Stomach (tissue), 9 donors: ENCODE results near the gene PON2. TPM values are rescaled to one million over a fixed set of nuclear protein-coding genes. Genes with fewer than 3 reads are reported as not detected.

ENCODE experiments used
- DNase-seq, 2 donors: peaks; one replicate each; pipeline versions ENCODE4 v3.0.0 to v3.0.0-alpha.2; 2013 to 2019
- H3K27ac ChIP-seq, 5 donors: fragments of 200-600 bp in 4 of 5; sonication (generic) in 4 of 5; one replicate each; pipeline ENCODE4 v1.5.1; 2013 to 2019; ENCODE audit warnings: mild to moderate bottlenecking in 1 of 5, moderate library complexity in 1 of 5
- H3K27me3 ChIP-seq, 3 donors: fragments of 200-600 bp; sonication (generic); one replicate each; pipeline ENCODE4 v1.5.1; 2017 to 2019; ENCODE audit warnings: mixed run types in 1 of 3
- H3K36me3 ChIP-seq, 4 donors: fragments of 200-600 bp; sonication (generic); 1 replicate in 3 of 4; 2 replicates in 1 of 4; pipeline ENCODE4 v1.5.1; 2016 to 2019
- H3K4me1 ChIP-seq, 4 donors: fragments of 200-600 bp; sonication (generic); one replicate each; pipeline ENCODE4 v1.5.1; 2016 to 2019
- H3K4me3 ChIP-seq, 4 donors: fragments of 200-600 bp; sonication (generic) in 3 of 4; one replicate each; pipeline ENCODE4 v1.5.1; 2016 to 2019; ENCODE audit warnings: mild to moderate bottlenecking in 1 of 4
- H3K9me3 ChIP-seq, 4 donors: fragments of 200-600 bp; sonication (generic); one replicate each; pipeline ENCODE4 v1.5.1; 2016 to 2019
- EP300 ChIP-seq: sonication (generic); formaldehyde crosslinking; IDR thresholded peaks from one replicate; pipeline ENCODE4 v1.6.1; 2017; ENCODE audit warnings: antibody characterized with exemption
- POLR2A ChIP-seq, 4 donors: fragments of 450-650 bp; IDR thresholded peaks; one replicate each; pipeline ENCODE4 v1.6.1; 2016; ENCODE audit warnings: antibody characterized with exemption in 4 of 4, control low read depth in 2 of 4, mild to moderate bottlenecking in 1 of 4, moderate library complexity in 1 of 4
- POLR2AphosphoS5 ChIP-seq, 3 donors: sonication (generic); formaldehyde crosslinking; IDR thresholded peaks; one replicate each; pipeline ENCODE4 v1.6.1; 2016; ENCODE audit warnings: antibody characterized with exemption in 3 of 3
- WGBS, 5 donors: extraction: QIAGEN DNeasy Blood & Tissue Kit in 3 of 5; methylation state at CpG; one replicate each; pipeline versions ENCODE4 v1.1.5 to v1.1.7; 2013 to 2018; 5-methylcytosine and 5-hydroxymethylcytosine counted together
- intact Hi-C: fragments of 100-400 bp; cut with DNase I; formaldehyde crosslinking; loops from one replicate; pipeline ENCODE4 v1.15.1; 2023; ENCODE audit warnings: low total_unique reads
- polyA plus RNA-seq, 3 donors: library from polyadenylated mRNA; stranded (reverse); fragments of 200-250 nt; gene quantifications; one replicate each; pipeline ENCODE4 v1.2.3, GENCODE V29; 2013
- total RNA-seq, 5 donors: library from RNA; depleted of rRNA; stranded (reverse); fragments of >200 nt; gene quantifications; one replicate each; pipeline versions ENCODE4 v1.1.0 to v1.2.3, GENCODE V29; 2014 to 2016
- TF ChIP-seq, protein P1 (sequence below), 7 experiments: fragments of 450-650 bp in 4 of 7; fragments of 200-600 bp in 3 of 7; sonication (generic) in 3 of 7; IDR thresholded peaks; one replicate each; pipeline ENCODE4 v1.5.1; 2016 to 2019; ENCODE audit warnings: antibody characterized with exemption in 7 of 7, control low read depth in 2 of 7, mild to moderate bottlenecking in 1 of 7
- donor health status: healthy with polysubstance abuse.
- donor health status: Bipolar disorder and iron deficiency.
- donor health status: healthy.

Gene PON2
- total and polyA plus RNA-seq, 8 donors = 6.3 to 151 (median 34.0) TPM

DNA sequence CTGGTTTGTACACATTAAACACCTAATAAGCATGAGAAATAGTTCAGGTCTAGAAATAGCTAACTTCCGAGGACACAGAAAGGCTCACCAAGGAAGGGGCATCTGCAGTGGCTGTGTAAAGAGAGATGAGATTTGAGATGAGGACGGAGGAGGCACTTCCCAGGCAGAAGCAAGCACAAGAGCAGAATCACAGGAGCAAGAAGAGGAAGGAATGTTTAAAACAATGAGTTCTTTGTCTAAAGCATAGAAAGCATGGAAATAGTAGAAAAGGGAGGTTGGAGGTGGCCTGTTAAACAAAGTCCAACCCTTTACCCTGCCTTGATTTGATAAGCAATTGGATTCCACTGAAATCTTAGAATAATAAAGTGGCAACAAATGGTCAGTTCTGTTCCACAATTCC, 27.1 kb downstream of the PON2 start:
- DNase-seq = peak in 1 of 2 donors; percentile 12

DNA sequence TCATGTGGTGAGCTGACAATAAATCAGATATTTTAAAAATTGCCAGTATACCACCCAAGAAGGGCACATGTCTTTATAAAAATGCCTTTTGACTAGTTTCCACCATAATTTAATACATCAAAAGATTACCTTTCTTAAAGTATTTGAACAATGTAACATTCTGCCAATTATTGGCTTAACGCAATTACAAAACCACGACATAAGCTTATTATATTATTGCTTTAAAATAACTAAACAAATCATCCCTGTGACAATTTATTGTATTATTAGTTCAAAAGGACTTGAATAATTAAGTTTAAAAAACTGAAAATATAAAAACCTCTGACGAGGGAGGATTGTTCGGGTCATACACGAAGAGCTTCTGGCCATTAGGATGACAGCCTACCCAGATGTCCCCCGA, 29.0 kb downstream of the PON2 start:
- DNase-seq = no peak
- intact Hi-C loops = no loop called here
- peaks cover 6 to 53% (median 34%) of the 10 kb centered on the region in 4 donors for H3K36me3 ChIP-seq
- no peak overlapping the region for H3K27ac ChIP-seq
- H3K4me3 ChIP-seq = no peak overlapping the region
- H3K27me3 ChIP-seq = no peaks in the 10 kb centered on the region
- 93 to 96% (median 96%) methylated on average over 6 of the region's 6 CpGs for WGBS, 5 donors
- no peaks in the 10 kb centered on the region for H3K9me3 ChIP-seq
- TF ChIP-seq POLR2A (IDR thresholded peaks at IDR 0.05) (no peak), POLR2AphosphoS5 (IDR thresholded peaks at IDR 0.05) (no peak), EP300 (no peak)
- TF ChIP-seq, protein P1, sequence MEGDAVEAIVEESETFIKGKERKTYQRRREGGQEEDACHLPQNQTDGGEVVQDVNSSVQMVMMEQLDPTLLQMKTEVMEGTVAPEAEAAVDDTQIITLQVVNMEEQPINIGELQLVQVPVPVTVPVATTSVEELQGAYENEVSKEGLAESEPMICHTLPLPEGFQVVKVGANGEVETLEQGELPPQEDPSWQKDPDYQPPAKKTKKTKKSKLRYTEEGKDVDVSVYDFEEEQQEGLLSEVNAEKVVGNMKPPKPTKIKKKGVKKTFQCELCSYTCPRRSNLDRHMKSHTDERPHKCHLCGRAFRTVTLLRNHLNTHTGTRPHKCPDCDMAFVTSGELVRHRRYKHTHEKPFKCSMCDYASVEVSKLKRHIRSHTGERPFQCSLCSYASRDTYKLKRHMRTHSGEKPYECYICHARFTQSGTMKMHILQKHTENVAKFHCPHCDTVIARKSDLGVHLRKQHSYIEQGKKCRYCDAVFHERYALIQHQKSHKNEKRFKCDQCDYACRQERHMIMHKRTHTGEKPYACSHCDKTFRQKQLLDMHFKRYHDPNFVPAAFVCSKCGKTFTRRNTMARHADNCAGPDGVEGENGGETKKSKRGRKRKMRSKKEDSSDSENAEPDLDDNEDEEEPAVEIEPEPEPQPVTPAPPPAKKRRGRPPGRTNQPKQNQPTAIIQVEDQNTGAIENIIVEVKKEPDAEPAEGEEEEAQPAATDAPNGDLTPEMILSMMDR (IDR thresholded peaks at IDR 0.05) = no peak
- peaks cover 0 to 10% (median 3%) of the 10 kb centered on the region in 4 donors for H3K4me1 ChIP-seq

More for the DNA sequence above, 27.1 kb downstream of the PON2 start:
- TF ChIP-seq POLR2AphosphoS5 (IDR thresholded peaks at IDR 0.05) = no peak
- no peak for TF ChIP-seq POLR2A (IDR thresholded peaks at IDR 0.05)
- TF ChIP-seq, protein P1 (IDR thresholded peaks at IDR 0.05) = no peak
- no peak for TF ChIP-seq EP300
- WGBS, 5 donors = 30 to 64% (median 38%) methylated on average over 2 of the region's 2 CpGs
- Histone ChIP-seq H3K4me3 (no peak overlapping the region), H3K4me1 (peaks cover 0 to 10% (median 3%) of the 10 kb centered on the region in 4 donors), H3K9me3 (no peaks in the 10 kb centered on the region), H3K27me3 (no peaks in the 10 kb centered on the region), H3K36me3 (peaks cover 11 to 69% (median 49%) of the 10 kb centered on the region in 4 donors), H3K27ac (no peak overlapping the region)
- intact Hi-C loops = no loop called here

DNA sequence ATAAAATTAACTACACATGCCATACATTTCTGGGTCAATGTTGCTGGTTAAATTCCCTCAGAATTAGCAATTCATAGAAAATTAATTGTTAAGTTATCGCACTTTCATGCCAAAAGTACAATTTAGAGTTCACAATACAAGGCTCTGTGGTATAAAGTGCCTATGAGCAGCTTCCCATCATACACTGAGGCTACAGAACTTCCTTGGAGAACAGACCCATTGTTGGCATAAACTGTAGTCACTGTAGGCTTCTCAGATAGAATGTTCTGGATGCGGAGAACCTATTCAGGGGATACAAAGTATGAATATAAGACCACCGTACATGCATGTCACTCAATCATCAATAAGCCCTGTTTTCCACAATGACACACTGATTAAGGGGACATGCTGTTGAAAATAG, 29.6 kb downstream of the PON2 start:
- Histone ChIP-seq H3K4me1 (peaks cover 0 to 10% (median 3%) of the 10 kb centered on the region in 4 donors), H3K36me3 (peaks cover 3 to 47% (median 30%) of the 10 kb centered on the region in 4 donors), H3K27me3 (no peaks in the 10 kb centered on the region), H3K4me3 (no peak overlapping the region), H3K9me3 (no peaks in the 10 kb centered on the region), H3K27ac (no peak overlapping the region)
- intact Hi-C loops = no loop called here
- DNase-seq = no peak
- 91 to 98% (median 96%) methylated on average over 3 of the region's 3 CpGs for WGBS, 5 donors
- no peak for TF ChIP-seq POLR2A (IDR thresholded peaks at IDR 0.05)
- TF ChIP-seq POLR2AphosphoS5 (IDR thresholded peaks at IDR 0.05) = no peak
- no peak for TF ChIP-seq EP300
- TF ChIP-seq, protein P1 (IDR thresholded peaks at IDR 0.05) = no peak

DNA sequence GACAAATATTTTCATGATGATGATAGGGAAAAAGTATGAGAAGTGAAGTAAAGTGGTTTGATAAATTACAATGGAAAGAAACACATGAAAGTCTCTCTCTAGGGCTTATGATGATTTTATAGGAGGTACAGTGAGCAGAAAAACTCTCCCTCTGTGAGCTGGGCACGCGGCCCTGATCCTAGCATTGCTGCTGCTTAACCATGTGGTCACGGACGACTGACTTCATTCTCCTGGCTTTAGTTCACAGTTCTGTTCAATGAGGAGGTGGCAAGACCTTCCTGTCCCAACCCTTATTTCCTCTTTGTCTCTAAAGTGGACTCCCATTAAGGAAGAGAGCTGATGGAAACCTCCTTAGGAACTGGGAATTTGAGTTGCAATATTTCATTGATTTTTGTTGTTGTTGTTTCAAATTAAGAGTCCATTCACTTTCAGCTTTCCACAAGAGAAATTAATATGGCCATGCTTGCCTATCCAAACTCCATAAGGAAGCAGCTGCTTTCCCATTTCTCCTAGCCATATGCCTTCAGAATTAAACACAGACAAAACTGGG, 30.4 kb downstream of the PON2 start:
- intact Hi-C loops = no loop called here
- Histone ChIP-seq H3K4me1 (peaks cover 0 to 10% (median 3%) of the 10 kb centered on the region in 4 donors), H3K27ac (no peak overlapping the region), H3K4me3 (no peak overlapping the region), H3K27me3 (no peaks in the 10 kb centered on the region), H3K36me3 (peaks cover 0 to 39% (median 24%) of the 10 kb centered on the region in 4 donors), H3K9me3 (no peaks in the 10 kb centered on the region)
- TF ChIP-seq, protein P1 (IDR thresholded peaks at IDR 0.05) = no peak
- TF ChIP-seq POLR2AphosphoS5 (IDR thresholded peaks at IDR 0.05) (no peak), POLR2A (IDR thresholded peaks at IDR 0.05) (no peak)
- DNase-seq = peak in 1 of 2 donors; percentile 31
- WGBS, 5 donors = 50 to 77% (median 67%) methylated on average over 4 of the region's 4 CpGs
